HL-60/S4 treated with phorbol 12-myristate 13-acetate at 8.2 ng/mL for 4 days and 3 days (cell line): ENCODE data around the gene CRHR1.

Experiments
- in situ Hi-C: fragments of 300-500 bp; cut with MboI; formaldehyde crosslinking; loops from 2 replicates; pipeline ENCODE4 v1.15.0; 2022; ENCODE audit warnings: low sequenced_read_pairs

The CRHR1 gene

DNA sequence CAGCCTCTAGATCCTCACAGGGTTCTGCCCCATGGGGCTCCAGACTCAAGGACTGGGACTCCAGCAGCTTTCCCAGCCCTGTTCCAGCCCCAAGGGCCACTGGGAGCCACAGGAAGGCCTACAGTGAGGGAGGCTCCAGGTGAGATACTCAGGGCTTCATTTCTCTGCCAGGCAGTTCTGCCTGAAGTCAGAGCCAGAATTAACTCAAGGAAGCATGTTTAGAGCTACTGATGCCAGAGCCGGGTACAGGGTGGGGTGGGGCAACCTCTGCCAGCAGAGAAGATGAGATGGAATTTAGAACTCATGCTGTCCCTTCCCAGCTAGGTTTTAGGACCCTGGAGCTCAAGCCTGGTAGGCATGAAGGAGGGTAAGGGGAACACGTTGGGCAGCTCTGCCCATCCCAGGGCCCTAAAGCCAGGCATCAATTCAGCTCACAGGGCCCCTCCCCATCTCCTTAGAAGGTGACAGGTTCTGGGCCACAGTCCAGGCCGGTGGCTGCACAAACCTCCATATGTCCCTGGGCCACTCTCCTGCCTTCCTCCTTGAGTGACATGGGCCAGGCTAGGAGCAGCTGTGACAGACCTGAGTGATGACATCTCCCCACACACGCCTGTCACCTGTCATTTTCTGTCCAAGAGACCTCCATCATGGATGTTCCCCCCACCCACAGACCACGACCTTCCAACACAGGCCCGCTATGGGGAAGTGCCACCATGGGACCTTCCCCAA is 36.1 kb downstream of the CRHR1 start:
- in situ Hi-C loops = loop anchor here (10.0 kb wide), 1 partner anchor 175 kb away; no protein-coding TSS in a partner anchor

- in situ Hi-C loops = loop anchor here (10.0 kb wide), 1 partner anchor 176 kb away; no protein-coding TSS in a partner anchor
These were observed 37.0 kb downstream of the CRHR1 start for GRCh38 chr17:45821147-45821546.

DNA sequence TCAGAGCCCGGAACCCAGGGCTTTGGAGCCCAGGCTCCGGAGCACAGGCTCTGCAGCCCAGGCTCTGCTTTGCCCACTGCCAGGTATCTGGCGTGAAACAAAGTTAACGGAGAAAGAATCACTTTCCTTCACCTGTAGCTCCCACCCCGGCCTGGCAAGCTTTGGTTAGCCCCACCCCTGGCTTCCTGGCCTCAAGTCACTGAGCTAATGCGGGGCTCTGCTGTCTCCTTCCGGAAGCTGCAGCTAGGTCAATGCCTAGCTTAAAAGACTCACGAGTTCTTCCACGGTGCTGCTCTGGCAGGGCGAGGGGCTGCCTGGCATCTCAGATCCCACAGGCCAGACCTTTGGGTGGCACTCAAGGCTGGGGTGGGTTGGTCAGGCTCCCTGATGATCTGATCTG is 39.5 kb downstream of the CRHR1 start:
- in situ Hi-C loops = loop anchor here (10.0 kb wide), 1 partner anchor 179 kb away; no protein-coding TSS in a partner anchor

DNA sequence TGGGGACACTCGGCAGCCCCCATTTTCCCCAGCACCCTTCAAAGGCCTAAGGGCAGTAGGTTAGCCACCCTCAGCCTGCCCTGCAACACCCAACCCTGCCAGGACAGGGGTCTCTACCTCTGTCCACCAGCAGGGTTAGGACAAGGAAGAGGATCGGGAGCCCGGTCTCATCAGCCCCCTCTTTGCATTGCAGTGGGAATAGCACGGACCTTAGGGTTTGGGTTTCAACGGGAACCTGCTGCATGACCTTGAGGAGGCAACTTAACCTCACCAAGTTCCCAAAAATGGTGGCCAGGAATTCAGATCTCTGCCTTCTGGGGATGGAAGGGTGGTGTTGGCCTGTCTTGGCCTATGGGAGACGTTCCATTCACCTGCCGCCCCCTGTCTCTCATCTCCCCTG is 40.4 kb downstream of the CRHR1 start:
- in situ Hi-C loops = loop anchor here (10.0 kb wide), 1 partner anchor 180 kb away; no protein-coding TSS in a partner anchor

- in situ Hi-C loops = loop anchor here (10.0 kb wide), 1 partner anchor 180 kb away; no protein-coding TSS in a partner anchor
These were observed 40.9 kb downstream of the CRHR1 start for GRCh38 chr17:45824901-45825492.

GRCh38 chr17:45825792-45826191 is 41.7 kb downstream of the CRHR1 start:
- in situ Hi-C loops = loop anchor here (10.0 kb wide), 1 partner anchor 181 kb away; no protein-coding TSS in a partner anchor

DNA sequence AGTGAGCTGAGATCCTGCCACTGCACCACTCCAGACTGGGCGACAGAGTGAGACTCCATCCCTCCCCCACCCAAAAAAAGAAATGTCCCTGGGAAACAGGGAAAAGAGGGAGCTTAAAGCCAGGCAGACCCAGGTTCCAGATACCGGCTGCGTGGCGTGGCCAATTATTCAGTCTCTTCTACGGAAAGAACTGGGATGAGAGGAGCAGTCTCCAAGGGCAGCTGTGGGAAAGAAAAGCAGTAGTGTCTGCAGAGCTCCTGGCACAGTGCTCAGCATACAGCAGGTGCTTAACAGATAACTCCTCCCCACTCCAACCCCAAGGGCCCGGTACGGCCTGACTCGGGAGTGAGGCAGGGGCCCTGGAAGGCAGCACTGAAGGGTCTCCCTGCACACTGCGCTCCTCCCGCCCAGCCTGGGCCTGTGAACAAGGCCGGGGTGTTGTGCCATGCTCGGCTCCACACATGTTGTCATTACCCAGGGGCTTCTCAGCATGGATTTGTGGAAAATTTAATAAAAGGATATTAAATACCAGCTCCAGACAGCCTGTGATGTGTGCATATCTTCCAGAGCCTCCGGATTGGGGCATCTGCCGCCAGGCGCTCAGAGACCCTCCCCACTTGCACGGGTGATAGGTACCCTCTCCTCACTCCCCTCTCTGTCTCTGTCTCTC is 42.9 kb downstream of the CRHR1 start:
- in situ Hi-C loops = loop anchor here (10.0 kb wide), 1 partner anchor 182 kb away; no protein-coding TSS in a partner anchor

DNA sequence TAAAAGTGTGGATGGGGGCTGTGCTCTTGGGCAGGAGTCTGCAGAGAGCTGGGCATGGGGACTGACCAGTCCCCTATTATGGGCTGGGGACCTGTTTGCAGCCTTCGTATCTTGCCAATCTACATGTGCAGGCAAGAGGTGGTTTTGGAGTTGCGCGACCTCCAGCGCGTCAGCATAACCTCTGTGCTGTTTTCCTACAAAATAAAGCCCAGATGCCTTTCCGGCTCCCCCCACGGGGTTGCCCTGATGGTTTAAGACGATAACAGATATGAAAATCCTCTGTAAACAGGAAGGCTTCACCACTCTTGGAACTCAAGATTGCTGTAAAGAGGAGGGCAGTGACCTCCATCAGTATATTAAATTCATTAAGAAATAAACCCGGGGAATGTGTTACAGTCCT is 44.1 kb downstream of the CRHR1 start:
- in situ Hi-C loops = loop anchor here (10.0 kb wide), 1 partner anchor 183 kb away; no protein-coding TSS in a partner anchor

GRCh38 chr17:45828582-45829133 is 44.5 kb downstream of the CRHR1 start:
- in situ Hi-C loops = loop anchor here (10.0 kb wide), 1 partner anchor 184 kb away; no protein-coding TSS in a partner anchor

- in situ Hi-C loops = no loop called here
These were observed 49.8 kb downstream of the CRHR1 start for GRCh38 chr17:45833920-45834319.

DNA sequence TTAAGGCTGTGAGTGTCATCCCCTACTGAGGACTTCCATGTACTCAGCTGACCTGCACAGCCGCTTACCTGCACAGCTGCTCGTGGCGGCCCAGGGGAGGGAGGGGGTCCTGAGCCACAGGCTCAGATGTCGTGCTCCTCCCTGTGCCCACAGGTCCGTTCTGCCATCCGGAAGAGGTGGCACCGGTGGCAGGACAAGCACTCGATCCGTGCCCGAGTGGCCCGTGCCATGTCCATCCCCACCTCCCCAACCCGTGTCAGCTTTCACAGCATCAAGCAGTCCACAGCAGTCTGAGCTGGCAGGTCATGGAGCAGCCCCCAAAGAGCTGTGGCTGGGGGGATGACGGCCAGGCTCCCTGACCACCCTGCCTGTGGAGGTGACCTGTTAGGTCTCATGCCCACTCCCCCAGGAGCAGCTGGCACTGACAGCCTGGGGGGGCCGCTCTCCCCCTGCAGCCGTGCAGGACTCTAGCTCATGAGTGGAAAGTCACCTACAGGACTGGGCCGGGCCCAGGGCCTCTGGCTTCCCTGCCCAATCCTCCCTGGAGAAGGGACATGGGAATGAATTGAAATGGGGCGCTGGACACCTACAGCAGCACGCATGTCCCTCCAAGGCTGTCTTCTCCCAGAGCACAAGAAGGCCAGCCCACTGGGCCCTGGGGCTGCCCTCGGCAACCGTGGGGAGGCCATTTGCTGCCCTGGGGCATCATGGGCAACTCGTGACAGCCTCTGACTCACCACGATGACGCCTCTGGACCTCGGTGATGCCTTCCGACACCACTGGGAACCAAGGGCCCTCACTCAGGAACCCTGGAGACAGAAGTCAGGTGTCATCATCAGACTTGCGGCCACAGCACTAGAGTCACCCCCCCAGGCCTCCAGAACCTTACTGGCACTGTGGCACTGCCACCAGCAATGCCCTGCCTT is 50.6 kb downstream of the CRHR1 start:
- in situ Hi-C loops = no loop called here

DNA sequence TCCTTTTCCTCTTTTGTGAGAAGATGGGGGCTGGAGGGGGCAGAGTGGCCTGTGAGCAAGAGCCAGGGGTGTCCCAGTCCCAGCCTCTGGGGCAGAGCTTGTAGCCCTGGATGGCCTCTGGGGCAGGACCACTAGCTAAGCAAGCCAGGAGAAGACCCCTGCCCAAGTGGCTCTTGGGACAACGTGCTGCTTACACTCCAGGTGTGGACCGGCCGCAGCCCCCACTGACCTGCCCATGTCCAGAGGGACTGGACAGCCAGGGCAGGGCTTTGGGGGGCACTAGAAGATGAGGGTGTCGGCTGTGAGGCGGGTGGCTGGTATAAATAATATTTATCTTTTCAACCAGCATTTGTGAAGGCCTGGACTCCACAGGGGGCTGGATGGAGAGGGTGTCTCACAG is 51.4 kb downstream of the CRHR1 start:
- in situ Hi-C loops = no loop called here

GRCh38 chr17:45836047-45837044 is 52.2 kb downstream of the CRHR1 start:
- in situ Hi-C loops = no loop called here

DNA sequence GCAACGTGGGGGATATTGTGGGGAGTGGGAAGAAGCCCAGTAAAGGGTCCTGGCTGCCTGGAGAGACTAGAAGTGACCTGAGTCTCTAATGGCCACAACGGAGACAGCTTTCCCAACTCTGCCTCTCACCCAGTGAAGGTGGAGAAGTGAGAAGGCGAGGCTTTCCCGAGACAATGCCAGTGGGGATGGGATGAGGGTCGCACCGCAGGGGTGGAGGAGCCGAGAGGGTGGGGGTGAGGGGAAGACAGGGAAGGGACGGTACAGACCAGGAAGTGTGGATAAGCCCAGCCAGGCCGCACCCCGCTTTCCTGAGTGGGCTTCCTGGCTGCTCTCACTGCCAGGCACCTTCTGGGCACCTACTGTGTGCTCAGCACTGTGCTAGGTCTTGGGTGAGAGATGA is 53.1 kb downstream of the CRHR1 start:
- in situ Hi-C loops = no loop called here

DNA sequence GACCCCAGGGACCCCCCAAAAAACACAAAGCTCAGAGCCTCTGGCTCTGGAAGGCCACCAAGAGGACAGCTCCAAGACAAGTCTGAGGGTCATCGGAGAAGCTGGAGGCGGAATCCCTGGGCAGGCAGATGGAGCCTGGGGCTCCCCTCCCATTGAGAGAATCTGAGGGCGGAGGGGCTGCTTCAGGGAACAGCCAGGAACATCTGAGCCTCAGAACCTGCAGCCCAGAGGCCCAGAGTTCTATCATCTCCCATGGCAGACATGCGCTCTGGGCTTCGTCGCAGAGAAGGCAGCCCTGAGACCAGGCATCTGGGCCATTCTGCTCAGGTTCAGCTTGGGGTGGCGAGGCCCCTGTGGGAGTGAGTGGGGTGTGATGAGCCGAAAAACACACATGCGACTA is 53.5 kb downstream of the CRHR1 start:
- in situ Hi-C loops = no loop called here

DNA sequence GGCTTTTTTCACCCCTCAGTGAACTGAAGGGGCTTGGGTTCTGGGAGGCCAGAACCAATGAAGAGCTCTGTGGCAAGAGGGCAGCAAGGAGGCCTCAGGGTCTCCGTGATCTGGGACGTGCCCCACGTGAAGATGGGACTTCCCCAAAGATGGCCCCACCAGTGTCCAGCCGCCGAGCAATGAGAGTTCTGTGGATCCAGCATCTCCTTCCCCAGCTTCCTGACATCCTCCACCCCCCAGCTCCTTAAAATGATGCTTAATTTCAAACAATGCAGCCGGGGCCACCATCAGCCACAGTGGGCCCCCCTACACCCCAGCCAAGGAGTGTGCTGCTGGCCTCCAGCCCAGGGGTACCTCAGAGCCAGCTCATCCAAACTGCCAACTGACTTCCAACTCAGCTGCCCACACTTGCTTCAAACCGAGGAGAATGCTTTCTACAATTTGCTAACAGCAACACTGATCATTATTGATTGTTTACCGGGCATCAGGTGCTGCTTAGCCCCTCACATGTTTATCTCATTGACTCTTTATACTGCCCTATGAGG is 54.7 kb downstream of the CRHR1 start:
- in situ Hi-C loops = no loop called here

DNA sequence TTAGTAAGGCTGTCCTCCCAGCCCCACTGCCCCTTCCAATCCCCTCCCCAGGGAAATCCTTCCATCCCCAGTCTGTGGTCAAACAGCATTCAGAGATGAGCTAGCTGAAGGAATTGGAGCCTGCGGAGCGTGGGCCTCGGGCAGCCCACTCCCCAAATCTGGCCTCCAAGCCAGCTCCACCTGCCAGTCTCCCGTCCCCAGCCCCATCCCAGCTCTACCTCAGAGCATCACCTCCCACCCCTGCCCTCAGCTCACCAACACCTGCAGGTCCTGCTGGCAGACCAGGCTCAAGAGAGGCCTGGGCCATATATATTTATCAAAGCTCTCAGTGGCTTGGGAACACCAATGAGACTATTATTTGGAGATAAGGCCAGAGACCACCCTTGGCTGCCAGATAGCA is 55.3 kb downstream of the CRHR1 start:
- in situ Hi-C loops = no loop called here

- in situ Hi-C loops = no loop called here
These were observed 57.1 kb downstream of the CRHR1 start for GRCh38 chr17:45841186-45841585.
